ENCODE data around the gene VWA5A. TPM values are rescaled to one million over a fixed set of nuclear protein-coding genes. Genes with fewer than 3 reads are reported as not detected.
A peak's percentile ranks its signal among the peaks of the same experiment; 100 is the strongest.

VWA5A gene
- total and polyA plus RNA-seq, 9 of the 15 experiments (the other 6 are each of a cell fraction or from before 2014, with no cell fraction given): 4.6 to 19.7 (median 6.9) TPM

- TF ChIP-seq EP400 (IDR thresholded peaks at IDR 0.05) (peak; percentile 34; the same call in 1 of the 2 replicates), FOS (IDR thresholded peaks at IDR 0.05; ENCODE audit: extremely low read depth, insufficient read length) (peak; percentile 42), ZNF76 (CRISPR knock-in tag; IDR thresholded peaks at IDR 0.05; ENCODE audit: borderline replicate concordance) (no peak), NCOA2 (IDR thresholded peaks at IDR 0.05; ENCODE audit: partially characterized antibody in 2 of 2) (peak in 1 of 2 experiments; percentile 99), ZNF644 (tag; IDR thresholded peaks at IDR 0.05; ENCODE audit: low read depth) (no peak), NKRF (IDR thresholded peaks at IDR 0.05; ENCODE audit: borderline replicate concordance) (peak; percentile 69; the same call in 1 of the 2 replicates), ARNT (IDR thresholded peaks at IDR 0.05) (peak in 1 of 2 experiments; percentile 68; a peak in 1 of 4 replicates), KLF16 (IDR thresholded peaks at IDR 0.05) (0 out of 2 replicates have a peak, but pooled peaks have one; percentile 30), TFAP4 (CRISPR knock-in tag; IDR thresholded peaks at IDR 0.05; ENCODE audit: borderline replicate concordance) (peak; percentile 96), KLF10 (CRISPR knock-in tag; IDR thresholded peaks at IDR 0.05) (no peak), SMARCE1 (IDR thresholded peaks at IDR 0.05) (peak; percentile 94), ZNF696 (CRISPR knock-in tag; conservative IDR thresholded peaks at IDR 0.05) (no peak), RAD51 (IDR thresholded peaks at IDR 0.05; ENCODE audit: borderline replicate concordance, low read depth) (no peak), FOXO4 (CRISPR knock-in tag; IDR thresholded peaks at IDR 0.05) (no peak), RBFOX2 (IDR thresholded peaks at IDR 0.05; ENCODE audit: low read depth, low read length) (peak; percentile 41; the same call in 1 of the 2 replicates), SIX5 (IDR thresholded peaks at IDR 0.05; ENCODE audit: borderline replicate concordance in 1 of 2, insufficient read depth in 1 of 2, low read depth in 1 of 2, low read length in 2 of 2) (no peak), NCOA1 (IDR thresholded peaks at IDR 0.05; ENCODE audit: low read depth) (0 out of 2 replicates have a peak, but pooled peaks have one; percentile 31), CTBP1 (IDR thresholded peaks at IDR 0.05; ENCODE audit: borderline replicate concordance) (peak; percentile 48; the same call in 1 of the 2 replicates), ZNF512 (tag; IDR thresholded peaks at IDR 0.05) (peak; percentile 95)
Measured at GRCh38 chr11:124114942-124115781, at the start of gene VWA5A (continued).

All from K562 (cell line).